K562 (cell line): Measurements from ENCODE around the gene GYPC. TPM values are rescaled to one million over a fixed set of nuclear protein-coding genes. Genes with fewer than 3 reads are reported as not detected.

Experiments used
- ATAC-seq: fragments of 200-7000 bp; cut with Tn5 transposase; 3 replicates; pipeline ENCODE4 v1.9.1; 2020; ENCODE audit warnings: moderate library complexity
- BruUV-seq: library from RNA; stranded (reverse); fragments of 400-500 nt; replicated peaks from 2 replicates; lab custom pipeline; 2021; lab: Mats Ljungman, UMichigan
- CTCF ChIA-PET: fragments of 300-600 bp; formaldehyde crosslinking; extraction: SDS; loops from one replicate; lab custom pipeline; 2021; ENCODE audit warnings: low intra/inter-chr PET ratio; lab: Yijun Ruan, JAX
- POLR2A ChIA-PET: fragments of 300-600, 350-650 bp; sonication (Branson Sonifier 250); formaldehyde crosslinking; extraction: SDS; loops from one replicate; lab custom pipeline; 2021; ENCODE audit warnings: antibody characterized with exemption, inconsistent platforms; lab: Yijun Ruan, JAX
- DNase-seq, 4 experiments: peaks; one replicate each; pipeline versions ENCODE4 v3.0.0 to v3.0.0-alpha.2; 2011 to 2018; ENCODE audit warnings: low spot score in 3 of 4, mixed read lengths in 3 of 4; ENCODE audit errors: extremely low read depth in 1 of 4
- FAIRE-seq: peaks from 2 replicates; lab custom pipeline; 2011; peaks lifted over from hg19 to GRCh38; lab: Jason Lieb, UNC
- H2AFZ ChIP-seq: 2 replicates; pipeline ENCODE4 v1.6.0; 2011; ENCODE audit warnings: low read depth, low read length, control low read depth, inconsistent platforms
- H3K27ac ChIP-seq: fragments of 200-600 bp; 3 replicates; pipeline ENCODE4 v1.8.0; 2011; ENCODE audit warnings: low read depth, mild to moderate bottlenecking, control low read depth, inconsistent platforms, low read length, moderate library complexity, mixed read lengths; ENCODE audit errors: extremely low read depth
- H3K27me3 ChIP-seq, 2 experiments: fragments of 300-600 bp in 1 of 2; 2 replicates in 1 of 2; 3 replicates in 1 of 2; pipeline versions ENCODE4 v1.6.0 to v1.8.0; 2011; ENCODE audit warnings: inconsistent platforms in 2 of 2, low read length in 2 of 2, mild to moderate bottlenecking in 1 of 2, mixed read lengths in 1 of 2, moderate library complexity in 1 of 2; ENCODE audit not compliant: control insufficient read depth in 2 of 2, insufficient read depth in 2 of 2
- H3K36me3 ChIP-seq: fragments of 300-600 bp; 3 replicates; pipeline ENCODE4 v1.8.0; 2011; ENCODE audit warnings: mild to moderate bottlenecking, low read length, inconsistent platforms; ENCODE audit not compliant: control insufficient read depth, insufficient read depth
- H3K4me1 ChIP-seq, 2 experiments: fragments of 200-600 bp in 1 of 2; replicated peaks in 1 of 2; 2 replicates in 1 of 2; 3 replicates in 1 of 2; pipeline versions ENCODE4 v1.5.1 to v1.8.0; 2011; ENCODE audit warnings: inconsistent platforms in 2 of 2, low read length in 2 of 2, mild to moderate bottlenecking in 1 of 2, mixed read lengths in 1 of 2, moderate library complexity in 1 of 2; ENCODE audit not compliant: control insufficient read depth in 2 of 2, insufficient read depth in 2 of 2
- H3K4me2 ChIP-seq: 2 replicates; pipeline ENCODE4 v1.6.1; 2011; ENCODE audit warnings: low read length, control low read depth, inconsistent platforms, mixed read lengths; ENCODE audit not compliant: insufficient read depth
- H3K4me3 ChIP-seq: fragments of 200-600 bp; sonication (generic), shearing (Covaris generic); 2 replicates; pipeline ENCODE4 v1.5.1; 2016; ENCODE audit warnings: control low read depth, inconsistent platforms
- H3K79me2 ChIP-seq: fragments of 200-600 bp; 3 replicates; pipeline ENCODE4 v1.8.0; 2011; ENCODE audit warnings: low read length, inconsistent platforms; ENCODE audit not compliant: control insufficient read depth, insufficient read depth
- H3K9ac ChIP-seq, 2 experiments: 2 replicates each; pipeline versions ENCODE4 v1.6.0 to v1.6.1; 2011; ENCODE audit warnings: low read depth in 2 of 2, low read length in 2 of 2, control low read depth in 1 of 2, inconsistent platforms in 1 of 2, mild to moderate bottlenecking in 1 of 2, mixed read lengths in 1 of 2; ENCODE audit not compliant: insufficient read depth in 1 of 2
- H3K9me1 ChIP-seq: one replicate; pipeline ENCODE4 v1.6.0; 2011; ENCODE audit warnings: inconsistent platforms, mild to moderate bottlenecking, low read length, moderate library complexity; ENCODE audit not compliant: control insufficient read depth, insufficient read depth
- H3K9me3 ChIP-seq: replicated peaks from 2 replicates; pipeline ENCODE4 v1.5.1; 2011; ENCODE audit warnings: low read depth, low read length, inconsistent platforms; ENCODE audit not compliant: control insufficient read depth, insufficient read depth
- H4K20me1 ChIP-seq: replicated peaks from 2 replicates; pipeline ENCODE4 v1.6.1; 2011; ENCODE audit warnings: low read length, inconsistent platforms, mixed read lengths; ENCODE audit not compliant: control insufficient read depth, insufficient read depth
- ATF6 ChIP-seq: sonication (generic); formaldehyde crosslinking; IDR thresholded peaks from 2 replicates; pipeline ENCODE4 v1.4.0; 2020; ENCODE audit warnings: mild to moderate bottlenecking, missing genetic modification reagents
- IRF2 ChIP-seq: sonication (generic); formaldehyde crosslinking; IDR thresholded peaks from 2 replicates; pipeline ENCODE4 v1.8.1; 2022; ENCODE audit warnings: mild to moderate bottlenecking, missing genetic modification reagents
- PRDM10 ChIP-seq: fragments of 450-650 bp; IDR thresholded peaks from 2 replicates; pipeline ENCODE4 v1.6.1; 2018; ENCODE audit not compliant: partially characterized antibody
- RBM17 ChIP-seq: fragments of 200-400 bp; formaldehyde crosslinking; IDR thresholded peaks from 2 replicates; pipeline ENCODE4 v1.6.1; 2017; ENCODE audit warnings: low read depth, mild to moderate bottlenecking, low read length, borderline replicate concordance
- SMAD4 ChIP-seq: fragments of 250-450 bp; sonication (Bioruptor Pico); conservative IDR thresholded peaks from 2 replicates; pipeline ENCODE4 v1.8.0; 2021; ENCODE audit warnings: inconsistent platforms, mild to moderate bottlenecking, moderate library complexity
- SREBF1 ChIP-seq: fragments of 150-350 bp; IDR thresholded peaks from 2 replicates; pipeline ENCODE4 v1.6.1; 2014; ENCODE audit warnings: antibody characterized with exemption, low read depth, low read length, borderline replicate concordance
- TFAP4 ChIP-seq: sonication (generic); formaldehyde crosslinking; IDR thresholded peaks from 2 replicates; pipeline ENCODE4 v1.8.0; 2022; ENCODE audit warnings: missing genetic modification reagents, mild to moderate bottlenecking, moderate library complexity, borderline replicate concordance
- THAP12 ChIP-seq: fragments of 250-450 bp; sonication (Bioruptor Pico); IDR thresholded peaks from 2 replicates; pipeline ENCODE4 v1.9.0; 2021; ENCODE audit warnings: mild to moderate bottlenecking, inconsistent platforms
- ZBTB9 ChIP-seq: fragments of 450-650 bp; formaldehyde crosslinking; IDR thresholded peaks from 2 replicates; pipeline ENCODE4 v1.4.0; 2020; ENCODE audit warnings: mild to moderate bottlenecking, moderate library complexity
- ZNF785 ChIP-seq: fragments of 250-450 bp; sonication (Bioruptor Pico); IDR thresholded peaks from 2 replicates; pipeline ENCODE4 v1.4.0; 2020; ENCODE audit warnings: mild to moderate bottlenecking
- in situ Hi-C: fragments of 300-500 bp; cut with MboI; formaldehyde crosslinking; loops from 4 replicates; pipeline ENCODE4 v1.15.0; 2018; ENCODE audit warnings: inconsistent platforms, mixed read lengths
- intact Hi-C: fragments of 100-400 bp; cut with micrococcal nuclease; formaldehyde crosslinking; loops from 2 replicates; pipeline ENCODE4 v1.14.2; 2022
- polyA plus RNA-seq, 8 experiments: library from polyadenylated mRNA; depleted of rRNA in 4 of 8; stranded (reverse) in 5 of 8; unstranded in 3 of 8; fragments of >200 nt; fragmentation: Nextera tagmentation in 2 of 8; fragmentation: Illumina TruSeq in 1 of 8; extraction: Ambion mirVana in 2 of 8; extraction: Trizol in 1 of 8; gene quantifications; 2 replicates each; pipeline versions ENCODE4 v1.2.1 to v1.2.3, GENCODE V29; 2011 to 2014; ENCODE audit warnings: inconsistent platforms in 1 of 8, missing spikeins in 1 of 8
- total RNA-seq, 7 experiments: library from RNA; depleted of rRNA in 6 of 7; stranded (reverse); fragments of >200 nt in 6 of 7; fragmentation: Illumina TruSeq in 2 of 7; extraction: Trizol in 2 of 7; gene quantifications; 2 replicates each; pipeline versions ENCODE4 v1.2.1 to v1.2.3, GENCODE V29; 2011 to 2021; ENCODE audit warnings: low replicate concordance in 1 of 7

The GYPC gene
- total and polyA plus RNA-seq, 9 of the 15 experiments (the other 6 are each of a cell fraction or from before 2014, with no cell fraction given): 50.6 to 282 (median 194) TPM

GRCh38 chr2:126725580-126725979, 69.6 kb downstream of the GYPC start:
- peaks cover 0 to 17% of the 10 kb centered on the region in 2 experiments; a peak in 4 of 5 replicates for H3K27me3 ChIP-seq
- BruUV-seq: no TSS peak
- no peaks in the 10 kb centered on the region for H3K4me1 ChIP-seq
- DNase-seq: no peak
- H3K9ac ChIP-seq: no peak overlapping the region
- ChIA-PET POLR2A (no interaction called here), CTCF (no interaction called here)
- H3K4me3 ChIP-seq: no peak overlapping the region
- no peaks in the 10 kb centered on the region for H4K20me1 ChIP-seq
- no peaks in the 10 kb centered on the region for H3K36me3 ChIP-seq
- no peaks in the 10 kb centered on the region for H3K9me3 ChIP-seq
- H3K4me2 ChIP-seq: no peak overlapping the region
- no peak for ATAC-seq
- TF ChIP-seq IRF2 (CRISPR knock-in tag): no peak
- TF ChIP-seq SMAD4 (CRISPR knock-in tag): no peak
- TF ChIP-seq ZBTB9 (CRISPR knock-in tag): no peak
- no peak for TF ChIP-seq SREBF1
- no peak for TF ChIP-seq TFAP4 (CRISPR knock-in tag)
- no peak for TF ChIP-seq RBM17
- TF ChIP-seq THAP12 (CRISPR knock-in tag): no peak
- TF ChIP-seq PRDM10: no peak
- no peak for TF ChIP-seq ZNF785 (CRISPR knock-in tag)
- TF ChIP-seq ATF6 (CRISPR knock-in tag): no peak
- H2AFZ ChIP-seq: no peak overlapping the region
- intact Hi-C loops: no loop called here
- no peak overlapping the region for H3K27ac ChIP-seq
- no peak for FAIRE-seq
- no peaks in the 10 kb centered on the region for H3K9me1 ChIP-seq
- in situ Hi-C loops: no loop called here
- H3K79me2 ChIP-seq: no peaks in the 10 kb centered on the region
